Nucleus accumbens (tissue), 56 donors: ENCODE data around the gene VDAC1.

Experiments used
- DNase-seq, 56 donors: peaks; one replicate each; lab custom pipeline; 2025; lab: John Stamatoyannopoulos, UW

Gene VDAC1

GRCh38 chr5:133930813-133931090 lies 74.0 kb downstream of the VDAC1 start:
- no peak for DNase-seq

GRCh38 chr5:133930061-133930812 lies 74.5 kb downstream of the VDAC1 start:
- DNase-seq: peak in 9 of 56 donors; percentile 10 to 49 (median 22)

- DNase-seq: no peak
Measured at GRCh38 chr5:133928587-133929393, 76.0 kb downstream of the VDAC1 start.

GRCh38 chr5:133927300-133928180 lies 77.2 kb downstream of the VDAC1 start:
- DNase-seq: no peak

- no peak for DNase-seq
Measured at GRCh38 chr5:133926489-133927299, 78.1 kb downstream of the VDAC1 start.

GRCh38 chr5:133925866-133926488 lies 78.8 kb downstream of the VDAC1 start:
- DNase-seq: no peak

- DNase-seq: no peak
Measured at GRCh38 chr5:133925269-133925668, 79.5 kb downstream of the VDAC1 start.

GRCh38 chr5:133924221-133924920 lies 80.4 kb downstream of the VDAC1 start:
- DNase-seq: peak in 7 of 56 donors; percentile 6 to 43 (median 14)

- no peak for DNase-seq
Measured at GRCh38 chr5:133921979-133922378, 82.8 kb downstream of the VDAC1 start.
